Loucy (cell line): ENCODE data around the gene MARVELD1.
"Not testable (repeated sequence)": the region's sequence is repeated elsewhere in the genome, so short reads cannot be mapped to it uniquely, and the experiment has no call there.

Source experiments
- H2AFZ ChIP-seq: fragments of 200-600 bp; sonication (generic); 2 replicates; pipeline ENCODE4 v1.6.0; 2016; ENCODE audit warnings: antibody characterized with exemption, mild to moderate bottlenecking, low read length, moderate library complexity
- H3F3A ChIP-seq: fragments of 200-600 bp; 2 replicates; pipeline ENCODE4 v1.6.0; 2016; ENCODE audit warnings: antibody characterized with exemption, low read depth, mild to moderate bottlenecking
- H3K27me3 ChIP-seq: fragments of 200-600 bp; sonication (generic); 2 replicates; pipeline ENCODE4 v1.6.1; 2014; ENCODE audit warnings: low read length, mild to moderate bottlenecking; ENCODE audit not compliant: insufficient read depth, poor library complexity, severe bottlenecking
- H3K36me3 ChIP-seq: fragments of 200-600 bp; sonication (generic); 2 replicates; pipeline ENCODE4 v1.6.1; 2016; ENCODE audit warnings: low read length; ENCODE audit not compliant: insufficient read depth
- H3K4me1 ChIP-seq: fragments of 200-600 bp; sonication (generic); 2 replicates; pipeline ENCODE4 v1.5.1; 2014; ENCODE audit warnings: low read length, mild to moderate bottlenecking; ENCODE audit not compliant: insufficient read depth, poor library complexity, severe bottlenecking
- H3K4me2 ChIP-seq: fragments of 200-600 bp; sonication (generic); 2 replicates; pipeline ENCODE4 v1.6.0; 2014; ENCODE audit warnings: antibody characterized with exemption, low read length, low read depth, mild to moderate bottlenecking; ENCODE audit not compliant: poor library complexity, severe bottlenecking
- H3K4me3 ChIP-seq: fragments of 200-600 bp; sonication (generic); 2 replicates; pipeline ENCODE4 v1.5.1; 2014; ENCODE audit warnings: low read length, mild to moderate bottlenecking, mixed read lengths; ENCODE audit not compliant: poor library complexity, severe bottlenecking
- H3K79me2 ChIP-seq: fragments of 200-600 bp; sonication (generic); 2 replicates; pipeline ENCODE4 v1.6.1; 2014; ENCODE audit warnings: low read length; ENCODE audit not compliant: insufficient read depth
- H3K9ac ChIP-seq: fragments of 200-600 bp; sonication (generic); 2 replicates; pipeline ENCODE4 v1.6.0; 2014; ENCODE audit warnings: mild to moderate bottlenecking, low read depth, low read length, moderate library complexity; ENCODE audit not compliant: poor library complexity, severe bottlenecking
- H3K9me2 ChIP-seq: fragments of 200-600 bp; sonication (generic); replicated peaks from 2 replicates; pipeline ENCODE4 v1.6.1; 2016; ENCODE audit warnings: low read depth, low read length, mixed read lengths
- H3K9me3 ChIP-seq: fragments of 200-600 bp; sonication (generic); 2 replicates; pipeline ENCODE4 v1.6.1; 2014; ENCODE audit warnings: mild to moderate bottlenecking, antibody characterized with exemption, low read length, low read depth; ENCODE audit not compliant: insufficient read depth
- H4K20me1 ChIP-seq: fragments of 200-600 bp; sonication (generic); 2 replicates; pipeline ENCODE4 v1.6.0; 2014; ENCODE audit warnings: antibody characterized with exemption, low read length, mild to moderate bottlenecking; ENCODE audit not compliant: insufficient read depth, poor library complexity, severe bottlenecking
- CTCF ChIP-seq: fragments of 200-600 bp; sonication (generic); conservative IDR thresholded peaks from 2 replicates; pipeline ENCODE4 v1.5.1; 2014; ENCODE audit warnings: mild to moderate bottlenecking, antibody characterized with exemption, low read length
- EZH2phosphoT487 ChIP-seq: fragments of 200-600 bp; IDR thresholded peaks from 2 replicates; pipeline ENCODE4 v1.6.1; 2018; ENCODE audit warnings: antibody characterized with exemption, mild to moderate bottlenecking, moderate library complexity, borderline replicate concordance

The MARVELD1 gene

GRCh38 chr10:97682042-97682441 is 31.5 kb upstream of the MARVELD1 start:
- no peaks in the 10 kb centered on the region for H3K9me3 ChIP-seq
- peaks cover 6% of the 10 kb centered on the region; the same call in 1 of the 2 replicates for H3K36me3 ChIP-seq
- H3K79me2 ChIP-seq: no peaks in the 10 kb centered on the region
- H3K4me3 ChIP-seq: no peak overlapping the region
- H3K9me2 ChIP-seq: no peaks in the 10 kb centered on the region
- no peak overlapping the region for H2AFZ ChIP-seq
- H4K20me1 ChIP-seq: no peaks in the 10 kb centered on the region
- H3F3A ChIP-seq: no peaks in the 10 kb centered on the region
- H3K9ac ChIP-seq: no peak overlapping the region
- no peaks in the 10 kb centered on the region for H3K27me3 ChIP-seq
- no peak for TF ChIP-seq CTCF
- TF ChIP-seq EZH2phosphoT487: no peak
- H3K4me2 ChIP-seq: no peak overlapping the region
- peaks cover 13% of the 10 kb centered on the region for H3K4me1 ChIP-seq

GRCh38 chr10:97683556-97684367 is 29.8 kb upstream of the MARVELD1 start:
- Histone ChIP-seq H3K9ac (peak overlapping the region; percentile 14), H3K79me2 (no peaks in the 10 kb centered on the region), H3K4me1 (peaks cover 24% of the 10 kb centered on the region)

GRCh38 chr10:97684368-97684713 is 29.2 kb upstream of the MARVELD1 start:
- peaks cover 24% of the 10 kb centered on the region for H3K4me1 ChIP-seq
- H3K36me3 ChIP-seq, H3K79me2 ChIP-seq, H4K20me1 ChIP-seq, H3K9me2 ChIP-seq, H3K9me3 ChIP-seq, H3K9ac ChIP-seq, H3F3A ChIP-seq, H2AFZ ChIP-seq, H3K27me3 ChIP-seq: not testable (repeated sequence)
- H3K4me2 ChIP-seq: peak overlapping the region; percentile 84
- peak overlapping the region; percentile 34 for H3K4me3 ChIP-seq

More at GRCh38 chr10:97683556-97684367, 29.8 kb upstream of the MARVELD1 start:
- no peaks in the 10 kb centered on the region for H3K9me3 ChIP-seq
- H4K20me1 ChIP-seq: no peaks in the 10 kb centered on the region
- no peak for TF ChIP-seq EZH2phosphoT487
- H3K9me2 ChIP-seq: no peaks in the 10 kb centered on the region
- H3K36me3 ChIP-seq: no peaks in the 10 kb centered on the region
- no peaks in the 10 kb centered on the region for H3K27me3 ChIP-seq
- H3K4me3 ChIP-seq: peak overlapping the region; percentile 34
- no peak overlapping the region for H2AFZ ChIP-seq
- H3F3A ChIP-seq: no peaks in the 10 kb centered on the region
- H3K4me2 ChIP-seq: peak overlapping the region; percentile 84

GRCh38 chr10:97684866-97685394 is 28.6 kb upstream of the MARVELD1 start:
- Histone ChIP-seq H3K9ac (no peak overlapping the region), H3K4me2 (peak overlapping the region; percentile 84), H3K4me1 (peaks cover 24% of the 10 kb centered on the region), H3K9me2 (no peaks in the 10 kb centered on the region), H3K27me3 (no peaks in the 10 kb centered on the region), H3F3A (no peaks in the 10 kb centered on the region), H4K20me1 (no peaks in the 10 kb centered on the region), H3K79me2 (no peaks in the 10 kb centered on the region), H3K9me3 (no peaks in the 10 kb centered on the region), H2AFZ (no peak overlapping the region), H3K4me3 (no peak overlapping the region), H3K36me3 (no peaks in the 10 kb centered on the region)
- TF ChIP-seq CTCF: no peak
- no peak for TF ChIP-seq EZH2phosphoT487
